Activated T-cell treated with anti-CD3 and anti-CD28 coated beads for 24 hours (primary cell): ENCODE measurements around the gene MINDY3.
"Not testable (repeated sequence)": the region's sequence is repeated elsewhere in the genome, so short reads cannot be mapped to it uniquely, and the experiment has no call there.

ENCODE experiments used
- DNase-seq: peaks from one replicate; pipeline ENCODE4 v3.0.0-alpha.2; 2020; ENCODE audit warnings: low read depth

The MINDY3 gene

GRCh38 chr10:15859906-15860691, at the start of gene MINDY3:
Gene MINDY3, minus strand, starts transcription at chr10:15860507. Its CDS starts 208 bp downstream, at chr10:15860299.
- peak; percentile 81 for DNase-seq

GRCh38 chr10:15901889-15902288, 41.6 kb upstream of the MINDY3 start:
- DNase-seq: no peak

GRCh38 chr10:15898046-15898445, 37.7 kb upstream of the MINDY3 start:
- DNase-seq: no peak

- DNase-seq: no peak
Observed at GRCh38 chr10:15897287-15897686, 37.0 kb upstream of the MINDY3 start.

GRCh38 chr10:15896654-15897053, 36.3 kb upstream of the MINDY3 start:
- no peak for DNase-seq

GRCh38 chr10:15884447-15884846, 24.1 kb upstream of the MINDY3 start:
- DNase-seq: no peak

- DNase-seq: no peak
Observed at GRCh38 chr10:15881542-15881941, 21.2 kb upstream of the MINDY3 start.

- DNase-seq: no peak
Observed at GRCh38 chr10:15879663-15880062, 19.4 kb upstream of the MINDY3 start.

- no peak for DNase-seq
Observed at GRCh38 chr10:15879058-15879457, 18.8 kb upstream of the MINDY3 start.

- DNase-seq: no peak
Observed at GRCh38 chr10:15877836-15878576, 17.7 kb upstream of the MINDY3 start.

- DNase-seq: not testable (repeated sequence)
Observed at GRCh38 chr10:15876274-15876673, 16.0 kb upstream of the MINDY3 start.

- DNase-seq: not testable (repeated sequence)
Observed at GRCh38 chr10:15872645-15873044, 12.3 kb upstream of the MINDY3 start.

GRCh38 chr10:15871823-15872222, 11.5 kb upstream of the MINDY3 start:
- no peak for DNase-seq

GRCh38 chr10:15869935-15870334, 9.6 kb upstream of the MINDY3 start:
- DNase-seq: no peak

- DNase-seq: no peak
Observed at GRCh38 chr10:15868006-15868405, 7.7 kb upstream of the MINDY3 start.

GRCh38 chr10:15865304-15865703, 5.0 kb upstream of the MINDY3 start:
- no peak for DNase-seq

- no peak for DNase-seq
Observed at GRCh38 chr10:15864419-15864818, 4.1 kb upstream of the MINDY3 start.

- DNase-seq: no peak
Observed at GRCh38 chr10:15863733-15864132, 3.4 kb upstream of the MINDY3 start.

- no peak for DNase-seq
Observed at GRCh38 chr10:15863323-15863722, 3.0 kb upstream of the MINDY3 start.

GRCh38 chr10:15860692-15861201, 440 bp upstream of the MINDY3 start:
- DNase-seq: no peak

GRCh38 chr10:15859509-15859905, 800 bp downstream of the MINDY3 start:
- DNase-seq: no peak

- no peak for DNase-seq
Observed at GRCh38 chr10:15858861-15859281, 1.4 kb downstream of the MINDY3 start.

GRCh38 chr10:15857107-15857575, 3.2 kb downstream of the MINDY3 start:
- DNase-seq: no peak
